ENCODE data around the gene ANXA1. TPM values are rescaled to one million over a fixed set of nuclear protein-coding genes. Genes with fewer than 3 reads are reported as not detected.

Gene ANXA1
- total and polyA plus RNA-seq, 4 donors = 4.8 to 28.6 (median 14.5) TPM

- H3K36me3 ChIP-seq (ENCODE audit: control insufficient read depth in 4 of 4, insufficient read depth in 3 of 4, low read depth in 1 of 4, low read length in 3 of 4) = no peaks in the 10 kb centered on the region
- H3K27ac ChIP-seq (ENCODE audit: low read depth in 1 of 2, low read length in 2 of 2) = no peak overlapping the region
- H3K27me3 ChIP-seq (ENCODE audit: control insufficient read depth in 4 of 4, insufficient read depth in 4 of 4, low read length in 3 of 4) = no peaks in the 10 kb centered on the region
- 94% methylated on average over 3 of the region's 3 CpGs for WGBS
- no peak overlapping the region for H3K9ac ChIP-seq (ENCODE audit: low read depth in 1 of 2, low read length in 2 of 2)
- H3K4me1 ChIP-seq (ENCODE audit: control insufficient read depth in 4 of 4, insufficient read depth in 4 of 4, low read length in 3 of 4) = no peaks in the 10 kb centered on the region
- H3K9me3 ChIP-seq (ENCODE audit: control insufficient read depth in 4 of 4, low read length in 3 of 4) = no peaks in the 10 kb centered on the region
- TF ChIP-seq REST (IDR thresholded peaks at IDR 0.05) (no peak), MAX (IDR thresholded peaks at IDR 0.05) (no peak), CTCF (IDR thresholded peaks at IDR 0.05; ENCODE audit: low read depth, low read length, missing input control) (no peak), NR2F2 (IDR thresholded peaks at IDR 0.05) (no peak), HNF4G (IDR thresholded peaks at IDR 0.05) (no peak), TAF1 (conservative IDR thresholded peaks at IDR 0.05) (no peak), EGR1 (IDR thresholded peaks at IDR 0.05; ENCODE audit: low read depth in 2 of 2) (no peak), FOXA1 (IDR thresholded peaks at IDR 0.05) (no peak), SP1 (IDR thresholded peaks at IDR 0.05) (no peak), GABPA (IDR thresholded peaks at IDR 0.05 in 1 of 2, conservative IDR thresholded peaks at IDR 0.05 in 1 of 2) (no peak), RXRA (IDR thresholded peaks at IDR 0.05) (no peak), YY1 (IDR thresholded peaks at IDR 0.05) (no peak), RAD21 (IDR thresholded peaks at IDR 0.05) (no peak), FOXA2 (IDR thresholded peaks at IDR 0.05) (no peak), ZBTB33 (IDR thresholded peaks at IDR 0.05) (no peak), ATF3 (IDR thresholded peaks at IDR 0.05) (no peak), JUND (IDR thresholded peaks at IDR 0.05) (no peak), HNF4A (conservative IDR thresholded peaks at IDR 0.05) (no peak)
- no peak for DNase-seq (ENCODE audit: low spot score)
- H3K4me3 ChIP-seq (ENCODE audit: low read depth in 1 of 3, low read length in 3 of 3) = no peak overlapping the region
Observed at GRCh38 chr9:73104921-73105320, 46.7 kb upstream of the ANXA1 start.

Data from liver (tissue), 9 donors.